Pancreas (tissue), 10 donors: ENCODE results near the gene MBD5. TPM values are rescaled to one million over a fixed set of nuclear protein-coding genes. Genes with fewer than 3 reads are reported as not detected.

Experiments
- ATAC-seq, 4 donors: fragments of 200-7000 bp; cut with Tn5 transposase; one replicate each; pipeline versions ENCODE4 v1.8.0 to v1.9.1; 2020; ENCODE audit warnings: mild to moderate bottlenecking in 4 of 4, moderate library complexity in 4 of 4
- DNase-seq, 6 donors: peaks; one replicate each; pipeline ENCODE4 v3.0.0-alpha.2; 2020
- FAIRE-seq: peaks from 2 replicates; lab custom pipeline; 2012; peaks lifted over from hg19 to GRCh38; lab: Jason Lieb, UNC
- H3K27ac ChIP-seq, 4 donors: fragments of 200-600 bp; sonication (generic); 1 replicate in 3 of 4; 2 replicates in 1 of 4; pipeline versions ENCODE4 v1.5.0 to v1.8.0; 2020
- H3K27me3 ChIP-seq, 4 donors: fragments of 200-600 bp; one replicate each; pipeline ENCODE4 v1.8.0; 2021
- H3K36me3 ChIP-seq, 3 donors: fragments of 200-600 bp; sonication (generic) in 1 of 3; one replicate each; pipeline versions ENCODE4 v1.5.0 to v1.8.0; 2020 to 2021
- H3K4me1 ChIP-seq, 3 donors: fragments of 200-600 bp; one replicate each; pipeline ENCODE4 v1.8.0; 2021
- H3K4me3 ChIP-seq, 4 donors: fragments of 200-600 bp; sonication (generic) in 2 of 4; one replicate each; pipeline versions ENCODE4 v1.5.0 to v1.8.0; 2020 to 2021
- H3K9me3 ChIP-seq, 4 donors: fragments of 200-600 bp; one replicate each; pipeline ENCODE4 v1.8.0; 2021
- CTCF ChIP-seq, 4 donors: fragments of 200-600 bp; sonication (generic) in 3 of 4; IDR thresholded peaks; one replicate each; pipeline versions ENCODE4 v1.5.0 to v1.8.0; 2021; ENCODE audit warnings: antibody characterized with exemption in 4 of 4
- WGBS, 2 donors: extraction: QIAGEN DNeasy Blood & Tissue Kit; methylation state at CpG; one replicate each; pipeline ENCODE4 v1.1.7; 2013; 5-methylcytosine and 5-hydroxymethylcytosine counted together
- intact Hi-C, 3 donors: fragments of 100-400 bp; cut with DNase I; formaldehyde crosslinking; loops; one replicate each; pipeline versions ENCODE4 v1.11.1 to v1.14.2; 2022
- polyA plus RNA-seq, 2 donors: library from polyadenylated mRNA; stranded (reverse); fragments of 200-250 nt; gene quantifications; one replicate each; pipeline ENCODE4 v1.2.3, GENCODE V29; 2013
- total RNA-seq, 6 donors: library from RNA; stranded (reverse); fragmentation: NEBNext Ultra II Directional in 4 of 6; extraction: Animal tissue kit (Norgen Biotek cat#: 25700) in 4 of 6; gene quantifications; one replicate each; pipeline versions ENCODE4 v1.2.1 to v1.2.4, GENCODE V29; 2021 to 2023
- donor health status: healthy with polysubstance abuse.
- donor health status: DM: no; HTN: no; CAD: no; lungs with moderate emphysema.
- donor health status: DM: no; HTN: no; CAD: no.
- donor health status: control.
- donor health status: control.
- donor health status: Bipolar disorder and iron deficiency.
- donor health status: DM: yes; HTN: yes; CAD: no.
- donor health status: DM: no; HTN: no; CAD: no.
- donor health status: DM: no; HTN: no; CAD: no.
- donor health status: DM: yes; HTN: yes; CAD: no.

Gene MBD5
- total and polyA plus RNA-seq, 8 donors, result 4.5 to 27.4 (median 12.8) TPM

GRCh38 chr2:148526509-148527346 is 505.8 kb downstream of the MBD5 start:
- intact Hi-C loops, result no loop called here
- Histone ChIP-seq H3K36me3 (no peaks in the 10 kb centered on the region), H3K27me3 (no peaks in the 10 kb centered on the region), H3K9me3 (no peaks in the 10 kb centered on the region), H3K4me3 (no peak overlapping the region), H3K27ac (no peak overlapping the region), H3K4me1 (no peaks in the 10 kb centered on the region)
- FAIRE-seq, result no peak
- DNase-seq, result no peak
- no peak for TF ChIP-seq CTCF (IDR thresholded peaks at IDR 0.05)
- 63 to 71% methylated on average over 9 of the region's 9 CpGs for WGBS, 2 donors
- ATAC-seq, result no peak

DNA sequence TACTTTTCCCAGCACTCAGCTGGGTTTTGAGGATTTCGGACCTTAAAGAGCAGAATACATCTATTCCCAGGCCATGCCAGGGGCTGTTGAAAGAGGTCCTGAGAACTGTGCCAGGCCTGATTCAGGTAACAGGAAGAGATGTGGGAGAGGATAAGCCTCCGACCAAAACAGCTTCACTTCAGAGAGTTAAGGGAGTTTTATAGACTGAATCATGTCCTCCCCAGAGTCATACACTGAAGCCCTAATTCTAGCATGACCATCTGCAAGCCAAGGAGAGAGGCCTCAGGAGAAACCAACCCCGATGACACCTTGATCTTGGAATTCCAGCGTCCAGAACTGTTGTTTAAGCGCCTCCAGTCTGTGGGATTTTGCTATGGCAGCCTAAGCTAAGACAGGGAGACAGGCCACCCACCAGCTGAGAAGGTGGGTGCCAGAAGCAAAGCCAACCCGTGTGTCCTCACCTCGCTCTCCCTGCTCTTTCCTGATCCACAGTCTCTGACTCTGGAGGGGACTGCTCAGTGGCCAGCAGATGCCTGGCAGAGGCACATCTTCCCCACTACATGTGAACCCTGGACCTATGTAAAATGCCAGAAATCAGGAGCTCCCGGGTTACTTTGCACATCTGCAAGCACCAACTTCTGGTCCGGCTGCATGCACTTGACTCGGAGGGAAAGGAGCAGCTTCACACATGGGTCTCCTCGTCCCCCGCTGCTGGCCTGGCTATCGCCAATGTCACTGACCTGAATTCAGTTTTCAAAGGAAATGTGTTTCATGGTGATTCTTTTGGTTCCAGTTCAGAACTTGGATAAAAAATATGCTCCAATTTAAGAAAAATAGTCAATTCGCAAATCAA is 506.8 kb downstream of the MBD5 start:
- intact Hi-C loops, result no loop called here
- ATAC-seq (no peak), DNase-seq (no peak), FAIRE-seq (no peak)
- Histone ChIP-seq H3K36me3 (no peaks in the 10 kb centered on the region), H3K4me1 (no peaks in the 10 kb centered on the region), H3K9me3 (no peaks in the 10 kb centered on the region), H3K27me3 (no peaks in the 10 kb centered on the region), H3K4me3 (no peak overlapping the region), H3K27ac (no peak overlapping the region)
- TF ChIP-seq CTCF (IDR thresholded peaks at IDR 0.05), result no peak
- WGBS, 2 donors, result 77 to 86% methylated on average over 14 of the region's 14 CpGs

DNA sequence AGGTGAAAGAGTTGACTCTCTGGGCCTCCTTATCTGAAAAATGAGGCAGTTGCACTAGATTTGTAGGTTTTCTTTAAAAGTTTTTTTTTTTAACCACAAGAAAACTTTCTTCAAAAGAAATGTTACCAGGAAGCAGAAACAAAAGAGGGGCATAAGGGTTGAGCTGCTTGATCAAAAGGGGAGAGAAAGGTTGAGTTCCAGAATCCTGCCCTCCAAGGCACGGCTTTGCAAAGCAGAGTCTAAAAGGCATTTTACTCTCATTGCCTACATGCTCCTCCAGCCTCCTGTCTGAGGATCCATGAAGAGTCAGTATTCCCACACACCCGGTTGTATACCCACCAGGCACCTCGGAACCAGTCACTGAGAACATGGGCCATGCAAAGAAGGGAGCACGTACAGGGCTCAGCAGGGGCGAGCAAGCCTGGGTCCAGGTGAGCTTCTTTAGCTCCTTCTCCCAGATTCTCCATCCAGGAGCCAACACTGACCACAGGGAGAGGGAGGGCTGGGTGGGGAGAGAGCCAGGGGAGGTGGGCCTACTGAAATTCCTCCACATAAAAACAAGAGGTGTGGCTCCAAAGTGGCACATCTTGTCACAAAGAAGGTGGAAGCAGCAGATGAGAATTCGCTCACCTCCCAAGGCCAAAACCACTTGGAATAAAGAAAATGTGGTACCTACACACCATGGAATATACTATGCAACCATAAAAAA is 507.6 kb downstream of the MBD5 start:
- no peak overlapping the region for H3K27ac ChIP-seq
- ATAC-seq (no peak), DNase-seq (no peak), FAIRE-seq (no peak)
- H3K36me3 ChIP-seq, result no peaks in the 10 kb centered on the region
- H3K27me3 ChIP-seq, result no peaks in the 10 kb centered on the region
- 87 to 90% methylated on average over 6 of the region's 6 CpGs for WGBS, 2 donors
- no peaks in the 10 kb centered on the region for H3K4me1 ChIP-seq
- intact Hi-C loops, result no loop called here
- no peak overlapping the region for H3K4me3 ChIP-seq
- no peak for TF ChIP-seq CTCF (IDR thresholded peaks at IDR 0.05)
- no peaks in the 10 kb centered on the region for H3K9me3 ChIP-seq

DNA sequence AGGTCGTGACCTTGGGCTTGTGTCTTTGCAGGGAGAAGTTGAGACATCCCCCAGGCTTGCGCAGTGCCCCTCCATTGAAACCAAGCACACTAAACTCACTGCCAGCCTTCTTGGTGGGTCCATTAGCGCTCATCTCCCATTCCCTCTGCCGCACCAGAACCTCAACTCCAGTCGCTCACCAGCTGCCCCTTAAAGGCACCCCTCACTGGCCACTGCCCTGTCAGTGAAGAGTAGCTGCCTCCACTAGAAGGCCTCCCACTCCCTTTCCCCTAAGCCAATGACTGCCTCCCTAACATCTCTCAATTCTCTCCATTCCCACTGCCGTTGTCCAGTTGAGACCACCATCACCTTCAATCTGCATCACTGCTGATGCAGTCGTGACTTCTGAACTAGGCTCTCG is 508.9 kb downstream of the MBD5 start:
- intact Hi-C loops, result no loop called here
- no peak overlapping the region for H3K4me3 ChIP-seq
- no peaks in the 10 kb centered on the region for H3K27me3 ChIP-seq
- ATAC-seq (no peak), DNase-seq (no peak), FAIRE-seq (no peak)
- H3K4me1 ChIP-seq, result no peaks in the 10 kb centered on the region
- no peaks in the 10 kb centered on the region for H3K9me3 ChIP-seq
- TF ChIP-seq CTCF (IDR thresholded peaks at IDR 0.05), result no peak
- H3K27ac ChIP-seq, result no peak overlapping the region
- 79 to 90% methylated on average over 8 of the region's 8 CpGs for WGBS, 2 donors
- no peaks in the 10 kb centered on the region for H3K36me3 ChIP-seq
